Left colon (tissue), 2 donors: ENCODE results near the gene VDAC1. TPM values are rescaled to one million over a fixed set of nuclear protein-coding genes. Genes with fewer than 3 reads are reported as not detected.

Experiments used
- total RNA-seq, 2 donors: library from RNA; stranded (reverse); fragmentation: NEBNext Ultra II Directional; extraction: Animal tissue kit (Norgen Biotek cat#: 25700); gene quantifications; one replicate each; pipeline ENCODE4 v1.2.1, GENCODE V29; 2021
- donor health status: DM: no; HTN: no; CAD: no.
- donor health status: DM: yes; HTN: yes; CAD: no.

VDAC1 gene
- total RNA-seq, 2 donors from 2014 or later, result 229 to 263 TPM

Other genes starting within 250 kb of the VDAC1 start
- 10 to 100 TPM; 29.3 to 30.6 TPM for gene C5orf15, start 36.4 kb downstream of the VDAC1 start, total RNA-seq
- gene TCF7, start 109.7 kb upstream of the VDAC1 start, total RNA-seq, result 1 to 10 TPM; 3.0 to 6.0 TPM
- gene SKP1, start 172.0 kb upstream of the VDAC1 start, total RNA-seq, result 100 to 1,000 TPM; 242 to 273 TPM
- gene PPP2CA, start 221.1 kb upstream of the VDAC1 start, total RNA-seq, result 100 to 1,000 TPM; 117 to 119 TPM